H7 (cell line): ENCODE results near the gene DRAP1. TPM values are rescaled to one million over a fixed set of nuclear protein-coding genes. Genes with fewer than 3 reads are reported as not detected.

ENCODE experiments used
- DNase-seq: peaks from one replicate; pipeline ENCODE4 v3.0.0; 2012
- H3K27me3 ChIP-seq: 2 replicates; pipeline ENCODE4 v1.6.0; 2011; ENCODE audit warnings: mild to moderate bottlenecking, low read length; ENCODE audit not compliant: control insufficient read depth, insufficient read depth
- H3K36me3 ChIP-seq: replicated peaks from 2 replicates; pipeline ENCODE4 v1.5.1; 2011; ENCODE audit warnings: low read length; ENCODE audit not compliant: control insufficient read depth, insufficient read depth
- H3K4me3 ChIP-seq: 2 replicates; pipeline ENCODE4 v1.5.1; 2011; ENCODE audit warnings: low read depth, mild to moderate bottlenecking, control low read depth, low read length, moderate library complexity; ENCODE audit not compliant: insufficient read depth
- total RNA-seq: library from RNA; depleted of rRNA; stranded (reverse); fragments of >200 nt; shearing (Covaris generic); gene quantifications from 2 replicates; pipeline ENCODE4 v1.2.3, GENCODE V29; 2014; rRNA removed

DRAP1 gene
- total RNA-seq, result 88.1 and 97.5 TPM in 2 replicates

- DNase-seq, result peak; percentile 100
- H3K36me3 ChIP-seq, result no peaks in the 10 kb centered on the region; the same call in none of the 2 replicates
- H3K27me3 ChIP-seq, result no peaks in the 10 kb centered on the region
- H3K4me3 ChIP-seq, result peak within 1 kb of the TSS; percentile 90
Measured at GRCh38 chr11:65919141-65919572, at the start of gene DRAP1. Gene DRAP1 (plus strand): TSS chr11:65919426. CDS start chr11:65919502, 76 bp downstream.

- Histone ChIP-seq H3K4me3 (no peak overlapping the region), H3K36me3 (peaks cover 7% of the 10 kb centered on the region), H3K27me3 (peaks cover 10% of the 10 kb centered on the region; the same call in 1 of the 2 replicates)
- no peak for DNase-seq
Measured at GRCh38 chr11:65869643-65870306, 49.5 kb upstream of the DRAP1 start.

- no peak for DNase-seq
- Histone ChIP-seq H3K27me3 (peaks cover 10% of the 10 kb centered on the region; the same call in 1 of the 2 replicates), H3K36me3 (peaks cover 2% of the 10 kb centered on the region; the same call in 1 of the 2 replicates), H3K4me3 (no peak overlapping the region)
Measured at GRCh38 chr11:65870307-65870658, 48.9 kb upstream of the DRAP1 start.

- no peak overlapping the region for H3K4me3 ChIP-seq
- DNase-seq, result peak; percentile 52
- peaks cover 10% of the 10 kb centered on the region; the same call in 1 of the 2 replicates for H3K27me3 ChIP-seq
- no peaks in the 10 kb centered on the region for H3K36me3 ChIP-seq
Measured at GRCh38 chr11:65870706-65871681, 48.2 kb upstream of the DRAP1 start.

- peak; percentile 89 for DNase-seq
- Histone ChIP-seq H3K4me3 (peak overlapping the region; percentile 58), H3K36me3 (no peaks in the 10 kb centered on the region), H3K27me3 (peaks cover 10% of the 10 kb centered on the region; the same call in 1 of the 2 replicates)
Measured at GRCh38 chr11:65871811-65872548, 47.2 kb upstream of the DRAP1 start.

GRCh38 chr11:65872586-65873317, 46.5 kb upstream of the DRAP1 start, which contains the start of gene EFEMP2:
Gene EFEMP2 (minus strand): TSS chr11:65872800. CDS start chr11:65872354, 446 bp downstream.
- peak within 1 kb of the TSS; percentile 58 for H3K4me3 ChIP-seq
- peak; percentile 89 for DNase-seq
- no peaks in the 10 kb centered on the region for H3K36me3 ChIP-seq
- peaks cover 10% of the 10 kb centered on the region; the same call in 1 of the 2 replicates for H3K27me3 ChIP-seq

GRCh38 chr11:65873318-65874156, 45.7 kb upstream of the DRAP1 start:
- peaks cover 10% of the 10 kb centered on the region; the same call in 1 of the 2 replicates for H3K27me3 ChIP-seq
- H3K4me3 ChIP-seq, result peak overlapping the region; percentile 58
- peak; percentile 100 for DNase-seq
- no peaks in the 10 kb centered on the region for H3K36me3 ChIP-seq

- H3K27me3 ChIP-seq, result no peaks in the 10 kb centered on the region
- no peak within 1 kb of the TSS for H3K4me3 ChIP-seq
- DNase-seq, result no peak
- H3K36me3 ChIP-seq, result peaks cover 16% of the 10 kb centered on the region
Measured at GRCh38 chr11:65879617-65880016, 39.6 kb upstream of the DRAP1 start, which contains the start of gene CTSW. Gene CTSW (plus strand): TSS chr11:65879837. CDS start chr11:65879855, 18 bp downstream.

- Histone ChIP-seq H3K4me3 (no peak overlapping the region), H3K27me3 (no peaks in the 10 kb centered on the region)
Measured at GRCh38 chr11:65880027-65880426, 39.2 kb upstream of the DRAP1 start.

GRCh38 chr11:65880844-65881421, 38.3 kb upstream of the DRAP1 start:
- no peak for DNase-seq
- H3K36me3 ChIP-seq, result peaks cover 24% of the 10 kb centered on the region
- H3K4me3 ChIP-seq, result no peak overlapping the region
- no peaks in the 10 kb centered on the region for H3K27me3 ChIP-seq

More at GRCh38 chr11:65880027-65880426, 39.2 kb upstream of the DRAP1 start:
- H3K36me3 ChIP-seq, result peaks cover 19% of the 10 kb centered on the region
- no peak for DNase-seq

GRCh38 chr11:65882120-65883057, 36.8 kb upstream of the DRAP1 start:
- no peak for DNase-seq

More at GRCh38 chr11:65882120-65883057, 36.8 kb upstream of the DRAP1 start:
- peaks cover 33% of the 10 kb centered on the region for H3K36me3 ChIP-seq
- H3K4me3 ChIP-seq, result no peak overlapping the region
- H3K27me3 ChIP-seq, result no peaks in the 10 kb centered on the region
